GM18909 (cell line): ENCODE measurements around the gene CENPO.

Experiments used
- ATAC-seq: cut with Tn5 transposase; IDR thresholded peaks from one replicate; pipeline ENCODE4 v1.9.1; 2021; ENCODE audit warnings: mild to moderate bottlenecking; ENCODE audit not compliant: unreplicated experiment, poor library complexity

The CENPO gene

DNA sequence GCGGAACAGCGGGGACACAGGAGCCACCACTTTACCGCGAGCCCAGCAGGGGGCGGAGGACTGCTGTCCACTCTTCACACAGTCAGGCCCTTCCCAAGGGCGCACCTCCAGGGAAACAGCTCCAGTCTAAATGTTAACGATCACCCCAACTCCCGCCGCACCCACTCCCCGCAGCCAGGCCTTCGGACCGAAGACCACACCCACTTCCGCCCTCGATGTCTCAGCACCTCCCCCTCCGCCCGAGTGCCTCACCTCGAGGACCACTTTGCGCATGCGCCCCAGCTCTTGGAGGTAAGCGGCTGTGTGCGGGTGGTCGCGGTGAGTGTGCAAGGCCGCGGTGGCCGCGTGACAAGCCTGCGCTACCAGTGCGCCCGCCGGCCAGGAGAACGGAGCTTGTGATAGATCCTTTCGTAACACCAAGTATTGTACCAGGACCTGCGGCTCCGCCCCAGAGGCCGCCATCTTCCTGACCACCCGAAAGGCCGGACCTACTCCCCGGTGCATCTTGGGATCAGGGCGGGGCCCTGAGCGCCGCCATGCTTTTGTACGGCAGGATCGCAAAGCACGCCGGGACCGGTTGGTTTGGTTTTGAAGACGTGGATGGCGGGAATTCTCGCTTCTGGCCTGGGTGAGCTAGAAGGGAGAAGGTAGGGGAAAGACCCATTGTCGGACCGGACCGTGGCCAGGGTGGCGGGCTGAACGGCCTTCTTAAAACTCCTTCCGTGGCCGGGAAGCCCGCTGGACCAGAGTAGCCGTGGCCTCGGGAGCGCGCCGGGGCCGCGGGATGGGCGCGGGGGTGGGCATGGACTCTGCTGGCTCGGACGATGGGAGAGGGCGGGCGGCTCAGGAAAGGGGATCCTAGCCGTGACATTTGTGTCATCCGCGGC, at the start of gene CENPO, which contains the start of gene PTRHD1:
Gene CENPO, plus strand, starts transcription at position 552 of the 887 bp plus-strand sequence. CDS start 495 bp downstream, outside the sequence.
Gene PTRHD1, minus strand, starts transcription at position 518 of the 887 bp plus-strand sequence. Its CDS starts 14 bp downstream, at position 504.
- peak; percentile 91 for ATAC-seq

DNA sequence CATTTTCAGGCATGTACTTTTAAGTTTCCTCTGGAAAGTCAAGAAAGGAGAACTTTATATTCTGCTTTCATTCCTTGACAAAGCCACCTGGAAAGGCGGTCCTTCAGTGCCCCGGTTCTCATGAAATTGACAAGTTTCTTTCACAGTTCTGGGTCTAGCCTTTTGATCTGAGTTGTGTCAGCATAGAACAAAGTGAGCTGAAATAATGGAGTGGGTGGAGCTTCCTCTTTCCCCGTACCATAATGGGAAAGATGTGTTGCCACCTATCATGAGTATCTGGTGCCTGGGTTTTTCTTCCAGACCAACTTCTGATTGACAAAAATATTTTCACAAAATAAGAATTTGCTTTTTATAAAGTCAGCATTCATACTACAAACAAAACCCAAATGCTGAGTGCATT, 49.3 kb upstream of the CENPO start:
- no peak for ATAC-seq

DNA sequence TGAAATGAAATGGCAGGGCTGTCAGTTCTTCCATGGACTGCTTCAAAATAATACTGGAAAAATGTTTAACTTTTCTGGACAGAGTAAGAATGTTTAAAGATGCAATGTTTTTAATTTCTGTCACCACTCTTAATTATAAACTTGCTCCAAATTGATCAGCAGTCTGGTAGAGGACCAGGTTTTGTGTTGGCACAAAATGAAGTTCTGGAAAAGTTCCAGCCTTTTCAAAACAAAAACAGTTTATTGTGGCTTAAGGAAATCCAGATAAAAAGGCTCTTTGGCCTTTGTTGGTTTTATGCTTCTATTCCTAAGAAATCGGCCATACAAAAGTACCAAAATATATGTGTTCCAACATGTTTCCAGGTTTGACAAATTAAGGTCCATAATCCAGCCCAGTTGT, 48.9 kb upstream of the CENPO start:
- no peak for ATAC-seq

DNA sequence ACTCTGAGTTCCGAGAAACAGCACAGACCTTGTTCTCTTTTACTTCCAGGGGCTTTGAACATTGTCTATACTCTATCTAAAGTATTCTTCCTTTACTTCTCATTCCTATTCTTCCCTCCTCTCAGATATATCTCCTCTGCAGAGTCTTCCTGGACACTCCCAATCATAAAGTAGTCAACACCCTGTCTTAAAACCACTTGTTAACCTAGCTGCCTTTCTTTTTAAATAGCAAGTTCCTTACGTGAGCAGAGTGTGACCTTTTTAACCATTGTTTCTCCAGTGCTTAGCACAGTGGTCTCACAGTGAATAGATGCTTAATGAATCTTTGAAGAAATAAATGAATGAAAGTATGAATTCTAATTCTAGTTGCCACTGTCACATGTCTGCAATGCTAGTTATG, 47.4 kb upstream of the CENPO start:
- no peak for ATAC-seq

- ATAC-seq = no peak
Observed at GRCh38 chr2:24747299-24747698, 45.9 kb upstream of the CENPO start.

- ATAC-seq = no peak
Observed at GRCh38 chr2:24749069-24749691, 44.0 kb upstream of the CENPO start.

DNA sequence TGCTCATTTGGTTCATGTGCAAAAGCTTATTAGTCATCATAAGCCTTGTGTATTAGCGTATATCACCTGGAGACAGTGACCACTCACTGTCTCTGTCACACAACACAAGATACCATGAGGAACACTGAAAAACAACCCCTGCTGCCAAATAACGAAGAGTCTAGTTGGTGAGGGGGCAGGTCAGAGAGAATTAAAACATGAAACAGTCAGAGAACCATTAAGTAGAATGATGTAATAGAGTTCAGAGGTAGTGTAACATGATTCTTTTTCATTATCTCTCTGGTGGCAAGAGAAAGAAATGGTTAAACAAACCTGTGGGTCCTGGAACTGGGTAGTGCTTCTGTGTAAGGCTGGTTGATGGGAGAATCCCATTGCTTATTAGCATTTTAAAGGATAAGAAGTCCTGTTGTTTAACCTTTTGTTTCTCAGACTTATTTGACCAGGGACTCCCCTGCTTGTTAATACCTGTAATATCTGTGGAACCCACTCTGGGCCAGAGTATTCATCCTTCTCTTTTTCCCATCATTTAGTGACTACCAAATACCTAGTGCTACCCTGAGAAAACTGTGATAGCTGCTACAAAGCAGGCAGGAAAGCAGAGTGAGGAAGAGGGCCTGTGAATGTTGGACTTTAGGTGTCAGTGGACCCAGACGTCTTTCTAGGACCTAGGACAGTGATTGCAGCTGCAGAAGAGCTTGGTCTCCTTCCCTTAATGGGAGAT, 38.1 kb upstream of the CENPO start:
- ATAC-seq = no peak

DNA sequence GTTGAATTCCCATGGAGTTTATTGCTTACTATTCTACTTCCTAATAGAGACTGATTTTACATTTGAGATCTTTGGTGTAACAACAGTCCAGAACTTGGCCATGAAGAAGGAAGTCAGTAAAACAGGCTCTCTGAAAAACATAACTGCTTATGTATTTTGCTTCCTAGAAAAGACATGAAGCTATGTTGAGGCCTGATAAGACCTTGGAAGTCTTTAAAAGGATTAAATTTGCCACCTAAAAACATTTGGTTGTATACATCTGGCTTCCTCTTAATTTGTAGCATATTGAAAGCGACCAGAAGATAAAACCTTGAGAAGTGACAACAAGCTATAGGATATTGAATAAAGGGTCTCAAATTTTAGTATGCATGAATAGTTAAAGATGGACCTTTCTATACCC, 36.4 kb upstream of the CENPO start:
- no peak for ATAC-seq

GRCh38 chr2:24761866-24762265, 31.4 kb upstream of the CENPO start:
- ATAC-seq = no peak

DNA sequence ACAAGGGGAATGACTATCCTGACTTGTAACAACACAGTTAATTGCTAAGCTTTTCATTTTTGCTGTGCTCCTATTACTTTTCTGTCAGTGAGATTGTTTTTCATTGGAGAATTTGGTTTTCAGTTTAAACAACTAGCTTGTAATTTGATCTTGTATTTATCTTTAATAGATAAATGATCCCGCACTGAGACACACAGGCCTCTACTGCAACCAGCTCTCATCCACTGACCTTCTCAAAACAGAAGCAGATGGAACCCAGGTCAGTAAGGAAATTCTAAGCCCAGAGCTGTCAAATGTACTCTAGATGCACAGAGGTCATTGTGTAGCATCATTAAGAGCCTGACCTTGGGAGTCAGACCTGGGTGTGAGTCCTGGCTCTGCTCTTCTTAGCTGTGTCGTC, 30.7 kb upstream of the CENPO start:
- no peak for ATAC-seq

- ATAC-seq = no peak
Observed at GRCh38 chr2:24763843-24764242, 29.4 kb upstream of the CENPO start.

GRCh38 chr2:24766609-24767008, 26.6 kb upstream of the CENPO start:
- ATAC-seq = no peak

- ATAC-seq = no peak
Observed at GRCh38 chr2:24768013-24768412, 25.2 kb upstream of the CENPO start.

GRCh38 chr2:24768601-24769000, 24.6 kb upstream of the CENPO start:
- ATAC-seq = no peak

- no peak for ATAC-seq
Observed at GRCh38 chr2:24771061-24771460, 22.2 kb upstream of the CENPO start.

DNA sequence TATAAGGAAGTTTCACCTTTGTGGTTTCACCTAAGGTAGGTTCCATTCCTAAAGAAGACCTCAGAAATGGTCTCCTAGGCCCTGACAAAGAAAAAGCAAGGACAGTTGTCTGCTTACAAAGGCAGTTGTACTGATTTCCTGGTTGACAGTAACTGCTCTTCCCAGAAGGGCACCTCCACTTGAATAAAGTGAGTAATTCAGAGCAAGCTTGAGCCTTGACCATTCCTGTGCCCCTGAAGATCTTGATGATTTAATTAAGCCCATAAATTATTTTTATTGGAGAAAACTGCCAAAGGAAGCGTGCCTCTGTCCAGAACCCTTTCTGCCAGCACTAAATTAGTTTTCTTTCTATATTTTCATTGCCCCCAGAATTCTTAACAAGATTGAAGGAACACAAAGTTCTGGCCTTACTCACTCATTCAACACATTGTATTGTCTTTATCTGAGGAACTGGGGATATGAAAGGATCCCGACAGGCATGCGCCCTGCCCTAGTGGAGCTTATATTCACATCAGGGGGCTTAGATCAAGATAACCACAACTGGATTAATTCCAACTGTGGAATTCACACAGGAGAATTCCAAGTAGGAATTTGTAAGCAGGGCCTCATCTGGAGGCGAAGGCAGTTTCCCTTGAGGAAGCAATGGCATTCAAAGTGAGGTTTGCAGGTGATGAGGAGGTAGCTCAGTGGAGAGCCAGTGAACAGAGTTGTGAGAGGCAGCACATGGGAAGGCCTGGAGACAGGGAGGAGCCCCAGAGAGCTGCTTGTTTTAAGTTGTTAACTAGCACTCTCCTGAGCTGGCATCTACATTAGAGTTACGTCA, 21.2 kb upstream of the CENPO start:
- no peak for ATAC-seq

DNA sequence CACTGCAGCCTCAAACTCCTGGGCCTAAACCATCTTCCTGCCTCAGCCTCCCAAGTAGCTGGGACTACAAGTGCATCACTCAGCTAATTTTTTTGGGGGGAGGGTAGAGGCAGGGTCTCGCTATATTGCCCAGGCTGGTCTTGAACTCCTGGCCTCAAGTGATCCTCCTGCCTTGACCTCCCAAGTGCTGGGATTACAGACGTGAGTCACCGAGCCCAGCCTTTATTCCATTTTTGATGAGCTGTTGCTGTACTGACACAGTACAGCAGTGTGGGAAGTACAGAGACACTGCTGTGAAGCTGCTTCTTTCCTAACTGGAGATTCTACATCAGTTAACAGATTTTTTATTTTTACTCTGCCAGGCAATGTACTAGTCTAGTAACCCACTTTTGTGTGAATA, 18.9 kb upstream of the CENPO start:
- no peak for ATAC-seq

DNA sequence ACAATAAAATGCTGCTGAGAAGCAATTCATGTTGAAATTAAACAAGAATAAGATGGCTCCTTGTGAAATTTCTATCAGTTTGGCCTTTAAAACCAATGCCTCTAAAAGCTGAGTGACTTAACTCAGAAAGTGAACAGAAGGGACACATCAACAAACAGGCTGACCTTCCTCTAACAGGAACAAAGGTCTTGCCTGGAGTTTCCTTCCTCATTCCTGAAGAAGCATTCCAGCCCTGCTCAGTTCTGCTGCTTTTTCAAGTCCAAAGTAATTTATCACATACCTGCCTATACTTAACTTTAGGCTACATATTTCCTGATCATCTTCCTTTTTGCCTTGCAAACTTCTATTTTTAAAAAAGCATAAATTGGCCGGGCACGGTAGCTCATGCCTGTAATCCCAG, 14.1 kb upstream of the CENPO start:
- ATAC-seq = no peak

GRCh38 chr2:24783641-24784040, 9.6 kb upstream of the CENPO start:
- ATAC-seq = no peak

DNA sequence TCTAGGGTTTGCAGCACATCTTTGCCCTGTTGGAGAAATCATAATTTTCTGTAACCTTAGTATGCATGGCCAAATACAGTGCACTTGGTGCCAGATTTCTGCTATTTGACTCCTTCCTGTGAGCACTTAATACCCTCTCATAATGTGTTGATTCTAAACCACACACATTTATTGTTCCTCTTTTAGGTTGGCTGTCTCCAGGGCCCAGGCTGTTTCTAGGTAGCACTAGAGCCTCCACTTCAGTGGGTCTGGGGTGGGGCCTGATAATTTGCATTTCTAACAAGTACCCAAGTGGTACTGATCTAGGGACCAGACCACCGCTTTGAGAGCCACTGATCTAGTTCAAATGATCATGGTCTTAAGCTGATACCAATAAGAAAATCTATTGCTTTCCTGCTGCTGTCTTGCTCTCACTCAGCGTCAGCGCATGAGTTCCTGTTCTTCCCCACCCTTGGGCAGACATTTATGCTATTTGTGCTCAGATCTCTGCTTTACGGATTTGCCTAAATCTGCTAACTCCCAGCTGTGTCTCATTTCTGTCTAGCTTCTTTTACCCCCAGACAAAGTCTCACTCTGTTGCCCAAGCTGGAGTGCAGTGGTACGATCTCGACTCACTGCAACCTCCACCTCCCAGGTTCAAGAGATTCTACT, 7.4 kb upstream of the CENPO start:
- peak; percentile 85 for ATAC-seq
